CD4-positive, alpha-beta T cell treated with Interleukin-6 at 100 ng/mL for 8 hours (primary cell): ENCODE results near the gene ARTN.

Experiments
- DNase-seq: peaks from one replicate; pipeline ENCODE4 v3.0.0-alpha.2; 2020; ENCODE audit warnings: mixed read lengths, low spot score

ARTN gene

GRCh38 chr1:43947061-43947873 is 13.7 kb downstream of the ARTN start:
- DNase-seq = no peak

DNA sequence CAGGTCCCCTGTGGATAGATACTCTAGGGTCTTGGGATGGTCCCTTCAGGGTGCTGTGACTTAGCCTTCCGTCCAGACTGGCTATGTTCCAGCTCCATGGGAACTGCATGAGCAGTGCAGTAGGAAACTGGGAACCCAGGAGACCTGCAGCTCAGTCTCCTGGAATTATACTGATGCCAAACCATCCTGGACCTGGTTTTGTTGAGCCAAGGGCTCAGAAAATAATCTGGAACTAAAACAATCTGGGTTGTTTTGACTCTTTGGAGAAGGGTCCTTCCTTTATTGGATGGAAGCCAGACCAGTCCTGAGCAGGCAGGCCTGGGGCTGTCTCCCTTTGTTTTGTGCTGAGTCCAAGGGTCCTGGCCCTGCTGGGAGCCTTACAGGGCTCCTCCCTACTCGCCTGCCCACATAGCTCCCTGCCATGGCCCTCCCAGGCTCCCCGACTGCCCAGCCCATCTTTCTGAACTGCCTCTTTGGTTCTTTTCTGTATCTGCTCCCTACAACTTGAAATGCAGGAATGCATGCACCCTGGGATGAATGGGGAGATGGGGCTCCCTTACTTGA is 14.4 kb downstream of the ARTN start:
- DNase-seq = no peak

DNA sequence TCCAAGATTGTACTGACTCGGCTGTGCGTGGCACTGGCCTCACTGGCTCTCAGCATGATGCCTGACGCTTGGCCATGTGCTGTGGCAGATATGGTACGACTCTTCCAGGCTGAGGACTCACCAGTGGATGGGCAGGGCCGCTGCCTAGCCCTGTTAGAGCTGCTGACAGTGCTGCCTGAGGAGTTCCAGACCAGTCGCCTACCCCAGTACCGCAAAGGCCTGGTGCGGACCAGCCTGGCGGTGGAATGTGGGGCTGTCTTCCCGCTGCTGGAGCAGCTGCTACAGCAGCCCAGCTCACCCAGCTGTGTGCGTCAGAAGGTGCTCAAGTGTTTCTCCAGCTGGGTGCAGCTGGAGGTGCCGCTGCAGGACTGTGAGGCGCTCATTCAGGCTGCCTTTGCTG is 16.1 kb downstream of the ARTN start:
- no peak for DNase-seq

DNA sequence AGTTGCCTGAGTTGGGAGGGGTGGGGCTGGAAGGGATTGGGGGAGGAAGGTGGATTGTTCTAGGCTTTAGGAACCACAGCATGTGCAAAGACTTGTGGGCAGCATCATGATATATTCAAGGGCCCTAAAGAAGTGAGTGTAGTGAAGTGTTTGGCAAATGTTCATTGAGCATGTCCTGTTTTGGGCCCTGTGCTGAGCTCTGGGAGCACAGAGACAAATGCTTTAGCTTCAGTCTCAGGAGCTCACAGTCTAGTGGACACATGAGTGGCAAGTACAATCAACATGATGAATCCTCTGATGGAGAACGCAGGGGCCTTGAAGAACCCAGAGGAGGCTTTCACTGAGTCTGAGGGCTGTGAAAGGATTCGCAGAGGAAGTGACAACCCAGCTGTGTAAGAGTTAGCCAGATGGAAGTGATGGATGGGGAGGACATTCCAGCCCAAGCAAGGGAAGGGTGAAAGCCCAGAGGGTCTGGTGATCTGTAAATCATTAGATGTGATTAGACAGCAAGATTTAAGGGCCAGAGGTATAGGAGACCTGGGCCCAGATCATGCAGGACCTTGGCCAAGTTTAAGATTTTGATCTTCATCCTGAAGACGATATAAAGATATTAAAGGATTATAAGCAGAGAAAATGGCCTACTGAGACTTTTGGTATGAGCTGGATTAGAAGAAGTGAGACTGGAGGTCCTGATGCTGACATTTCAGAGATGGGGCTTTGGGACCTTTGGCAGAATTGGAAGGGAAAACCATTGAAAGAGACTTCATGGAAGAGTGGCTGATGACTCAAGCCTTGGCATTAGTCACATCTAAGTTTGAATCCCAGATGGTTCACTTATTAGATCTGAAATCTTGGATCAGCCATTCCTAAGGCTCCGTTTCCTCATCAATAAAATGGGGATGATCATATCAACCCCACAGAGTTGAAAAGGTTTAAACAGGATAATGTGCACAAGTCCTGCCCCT is 17.7 kb downstream of the ARTN start:
- no peak for DNase-seq

- DNase-seq = no peak
These were observed 19.2 kb downstream of the ARTN start for GRCh38 chr1:43952731-43953346.

GRCh38 chr1:43953361-43953760 is 19.8 kb downstream of the ARTN start:
- no peak for DNase-seq

DNA sequence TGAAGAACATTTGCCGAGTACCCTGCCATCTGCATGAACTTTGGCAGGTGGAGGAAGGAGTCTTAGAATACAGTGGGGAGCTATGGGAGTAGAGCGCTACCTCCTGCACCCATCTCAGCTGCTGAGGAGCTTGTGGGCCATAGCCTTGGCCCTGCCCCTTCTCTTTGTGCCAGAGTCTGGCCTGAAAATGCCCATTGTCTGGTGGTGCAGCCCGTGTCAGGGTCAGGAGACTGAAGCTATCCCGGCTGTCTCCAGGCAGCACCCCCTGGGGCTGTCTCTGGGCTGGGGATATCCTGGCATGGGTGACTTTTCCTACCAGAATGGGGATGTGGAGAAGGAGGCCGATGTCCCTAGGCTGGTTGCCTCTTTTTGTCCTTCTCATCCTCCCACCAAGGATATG is 20.4 kb downstream of the ARTN start:
- DNase-seq = no peak

DNA sequence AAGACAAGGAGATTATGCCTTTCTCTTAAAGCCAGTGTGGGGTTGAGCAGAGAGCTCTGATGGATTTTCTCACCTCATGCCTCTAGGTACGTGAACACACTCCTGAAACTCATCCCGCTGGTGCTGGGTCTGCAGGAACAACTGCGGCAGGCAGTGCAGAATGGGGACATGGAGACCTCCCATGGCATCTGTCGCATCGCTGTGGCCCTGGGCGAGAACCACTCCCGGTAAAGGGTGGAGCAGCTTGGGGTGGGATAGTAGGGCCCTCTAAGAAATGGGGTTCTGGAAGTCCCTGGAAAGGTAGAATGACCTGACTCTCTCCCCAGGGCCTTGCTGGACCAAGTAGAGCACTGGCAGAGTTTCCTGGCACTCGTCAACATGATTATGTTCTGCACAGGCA is 22.6 kb downstream of the ARTN start:
- DNase-seq = no peak

DNA sequence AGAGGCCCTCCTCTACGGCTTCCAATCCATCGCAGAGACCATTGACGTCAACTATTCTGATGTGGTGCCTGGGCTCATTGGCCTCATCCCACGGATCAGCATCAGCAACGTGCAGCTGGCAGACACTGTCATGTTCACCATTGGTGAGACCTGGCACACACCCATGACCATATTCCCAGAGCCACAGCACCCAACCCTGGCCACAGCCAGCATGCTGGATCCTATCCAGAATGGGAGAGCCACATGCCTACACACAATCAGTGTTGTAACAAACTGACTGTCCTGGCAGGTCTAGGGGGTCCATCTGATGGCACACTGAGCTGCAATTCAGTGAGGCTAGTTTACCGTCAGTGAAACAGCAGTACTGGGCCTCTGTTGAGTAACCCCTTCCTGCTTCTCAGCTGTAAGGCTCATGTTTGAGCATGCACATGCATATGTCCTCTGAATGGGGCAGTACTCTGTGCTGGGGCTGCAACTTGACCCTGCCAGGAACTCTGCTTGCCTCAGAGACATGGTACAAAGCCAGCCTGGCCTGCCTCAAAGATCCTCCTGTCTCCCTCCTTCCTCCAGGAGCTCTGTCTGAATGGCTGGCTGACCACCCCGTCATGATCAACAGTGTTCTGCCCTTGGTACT is 23.9 kb downstream of the ARTN start:
- DNase-seq = no peak

- DNase-seq = no peak
These were observed 25.0 kb downstream of the ARTN start for GRCh38 chr1:43958351-43959255.

DNA sequence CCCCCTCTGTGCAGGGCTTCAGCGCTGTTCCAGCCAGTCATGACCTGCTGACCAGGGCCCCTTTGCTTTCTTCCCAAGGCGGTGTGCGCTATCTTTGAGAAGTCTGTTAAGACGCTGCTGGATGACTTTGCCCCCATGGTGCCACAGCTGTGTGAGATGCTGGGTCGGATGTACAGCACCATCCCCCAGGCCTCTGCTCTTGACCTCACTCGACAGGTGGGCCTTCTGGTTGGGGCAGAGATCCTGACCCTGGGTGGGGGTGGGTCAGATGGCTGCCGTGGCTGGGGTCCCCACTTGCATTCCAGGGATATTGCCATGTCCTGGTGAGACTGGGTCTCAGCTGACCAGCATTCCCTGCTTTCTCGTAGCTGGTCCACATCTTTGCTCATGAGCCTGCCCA is 27.2 kb downstream of the ARTN start:
- DNase-seq = no peak

DNA sequence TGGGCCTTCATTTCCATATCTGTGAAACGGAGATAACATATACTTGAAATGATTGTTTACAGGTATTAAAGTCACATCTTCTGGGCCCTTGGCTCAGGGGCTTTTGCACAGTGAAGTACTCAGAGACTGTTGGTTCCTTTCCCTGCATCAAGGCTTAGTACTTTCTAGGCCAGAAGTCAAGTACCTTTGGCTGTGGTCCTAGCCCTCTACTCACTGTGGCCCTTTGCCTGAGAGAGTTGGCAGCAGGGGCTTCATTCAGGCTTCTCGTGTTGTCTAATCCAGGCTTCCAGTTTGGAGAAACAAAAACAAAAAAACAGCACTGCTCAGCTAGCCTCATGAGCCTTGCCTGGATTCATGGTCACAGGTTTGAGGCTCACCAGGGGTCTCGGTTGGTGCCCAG is 28.1 kb downstream of the ARTN start:
- no peak for DNase-seq

GRCh38 chr1:43962324-43962723 is 28.7 kb downstream of the ARTN start:
- DNase-seq = no peak

GRCh38 chr1:43963006-43963405 is 29.4 kb downstream of the ARTN start:
- no peak for DNase-seq

- DNase-seq = no peak
These were observed 30.3 kb downstream of the ARTN start for GRCh38 chr1:43963890-43964289.

DNA sequence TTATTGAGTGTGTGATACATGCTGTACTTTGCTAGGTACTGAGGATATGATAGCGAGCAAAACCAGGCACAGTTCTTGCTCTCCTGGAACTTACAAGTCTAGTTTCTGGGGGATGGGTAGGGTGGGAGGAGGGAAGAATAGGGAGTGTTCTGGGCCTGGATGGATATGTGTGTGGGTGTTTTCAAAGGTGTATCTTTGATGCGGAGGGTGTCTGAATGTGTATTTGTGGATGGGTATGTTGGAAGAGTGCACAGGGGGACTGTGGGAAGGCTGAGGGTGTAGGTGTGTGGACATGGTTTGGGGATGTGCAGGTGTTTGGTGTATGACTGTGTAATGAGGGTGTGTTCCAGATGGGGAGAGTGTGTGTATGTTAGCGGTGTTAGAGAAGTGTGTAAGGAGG is 31.7 kb downstream of the ARTN start:
- DNase-seq = no peak

DNA sequence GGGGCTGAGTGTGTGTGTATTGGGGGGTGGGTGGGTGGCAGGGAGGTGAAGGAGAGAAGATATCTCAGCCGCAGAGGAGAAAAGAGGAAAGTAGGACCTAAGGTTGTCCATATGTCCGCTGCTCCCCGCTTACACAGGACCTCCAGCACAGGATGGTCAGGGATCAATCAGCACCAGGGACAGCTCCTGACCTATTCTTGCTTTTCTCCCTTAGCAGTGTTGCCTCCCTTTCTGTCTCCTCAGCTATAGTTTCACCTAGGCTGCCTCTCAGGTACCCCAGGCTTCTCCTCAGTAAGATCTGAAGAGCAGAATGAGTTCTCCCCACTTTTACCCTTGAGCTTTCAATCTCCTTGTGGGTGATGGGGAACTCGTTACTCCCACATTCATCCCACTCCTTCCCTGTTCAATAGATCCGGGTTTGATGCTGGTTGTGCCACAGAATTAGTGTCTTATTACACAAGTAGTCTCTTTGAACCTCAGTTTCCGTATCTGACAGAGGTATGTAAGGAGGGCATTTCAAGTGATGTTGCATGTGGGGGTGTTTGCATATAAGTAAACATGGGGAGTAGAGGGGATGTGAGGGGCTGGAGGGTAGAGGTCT is 34.8 kb downstream of the ARTN start:
- no peak for DNase-seq

DNA sequence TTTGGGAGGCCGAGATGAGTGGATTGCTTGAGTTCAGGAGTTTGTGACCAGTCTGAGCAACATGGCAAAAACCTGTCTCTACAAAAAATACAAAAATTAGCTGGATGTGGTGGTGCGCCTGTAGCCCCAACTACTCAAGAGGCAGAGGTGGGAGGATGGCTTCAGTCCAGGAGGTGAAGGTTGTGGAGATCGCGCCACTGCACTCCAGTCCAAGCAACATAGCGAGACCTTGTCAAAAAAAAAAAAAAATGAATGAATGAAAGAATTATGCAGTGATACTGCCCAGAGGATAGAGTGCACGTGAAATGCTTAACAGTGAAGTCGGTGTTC is 35.8 kb downstream of the ARTN start:
- no peak for DNase-seq

- peak; percentile 95 for DNase-seq
These were observed 36.3 kb downstream of the ARTN start, which contains the start of gene DPH2 for GRCh38 chr1:43969746-43970466. TSS of gene DPH2 (plus strand) at chr1:43970010. CDS start at chr1:43970176, 166 bp downstream.

DNA sequence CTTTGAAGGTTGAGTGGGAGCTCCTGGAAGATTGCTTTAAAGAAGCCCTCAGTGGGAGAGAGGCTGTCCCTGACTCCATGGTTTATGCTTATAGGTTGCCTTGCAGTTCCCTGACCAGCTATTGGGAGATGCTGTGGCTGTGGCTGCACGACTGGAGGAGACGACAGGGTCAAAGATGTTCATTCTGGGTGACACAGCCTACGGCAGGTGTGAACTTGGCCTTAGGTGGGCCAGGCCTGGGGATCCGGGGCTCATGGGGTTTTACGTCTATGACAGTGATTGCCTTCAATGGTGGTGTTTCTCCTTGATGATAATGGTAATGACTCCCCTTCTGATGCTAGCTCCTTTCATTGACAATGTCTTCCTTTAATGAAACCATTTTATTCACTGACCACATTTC is 36.9 kb downstream of the ARTN start:
- DNase-seq = no peak
